Trophoblast cell (in vitro differentiated cells and primary cell): Measurements from ENCODE around the gene RNF126.

Source experiments
- DNase-seq, 2 donors: peaks; one replicate each; pipeline ENCODE4 v3.0.0-alpha.2; 2016
- H2AFZ ChIP-seq: 2 replicates; pipeline ENCODE4 v1.6.1; 2013; ENCODE audit warnings: low read length, moderate library complexity, mild to moderate bottlenecking; ENCODE audit not compliant: insufficient read depth, poor library complexity
- H2AK5ac ChIP-seq: 2 replicates; pipeline ENCODE4 v1.6.1; 2013; ENCODE audit warnings: mild to moderate bottlenecking, low read length
- H2BK120ac ChIP-seq: 2 replicates; pipeline ENCODE4 v1.6.1; 2013; ENCODE audit warnings: low read length, mild to moderate bottlenecking, moderate library complexity; ENCODE audit not compliant: insufficient read depth, poor library complexity
- H2BK12ac ChIP-seq: 2 replicates; pipeline ENCODE4 v1.6.1; 2013; ENCODE audit warnings: mild to moderate bottlenecking, low read length, moderate library complexity
- H2BK5ac ChIP-seq: 2 replicates; pipeline ENCODE4 v1.6.1; 2013; ENCODE audit warnings: low read length, low read depth, moderate library complexity, mild to moderate bottlenecking; ENCODE audit not compliant: poor library complexity
- H3K14ac ChIP-seq: 2 replicates; pipeline ENCODE4 v1.6.1; 2013; ENCODE audit warnings: mild to moderate bottlenecking, low read length
- H3K18ac ChIP-seq: 2 replicates; pipeline ENCODE4 v1.6.1; 2013; ENCODE audit warnings: mild to moderate bottlenecking, low read length
- H3K23ac ChIP-seq: 2 replicates; pipeline ENCODE4 v1.6.1; 2013; ENCODE audit warnings: low read length
- H3K27ac ChIP-seq: 2 replicates; pipeline ENCODE4 v1.5.1; 2013; ENCODE audit warnings: low read depth, mild to moderate bottlenecking, inconsistent platforms, low read length, moderate library complexity
- H3K27me3 ChIP-seq: 2 replicates; pipeline ENCODE4 v1.6.1; 2013; ENCODE audit warnings: inconsistent platforms, mild to moderate bottlenecking, low read length, moderate library complexity; ENCODE audit not compliant: insufficient read depth
- H3K36me3 ChIP-seq, 2 experiments: 1 replicate in 1 of 2; 2 replicates in 1 of 2; pipeline ENCODE4 v1.6.1; 2013; ENCODE audit warnings: low read length in 2 of 2, mild to moderate bottlenecking in 2 of 2, moderate library complexity in 1 of 2; ENCODE audit not compliant: insufficient read depth in 2 of 2, control insufficient read depth in 1 of 2
- H3K4ac ChIP-seq: 2 replicates; pipeline ENCODE4 v1.6.1; 2013; ENCODE audit warnings: low read depth, mild to moderate bottlenecking, low read length, moderate library complexity
- H3K4me1 ChIP-seq, 2 experiments: 1 replicate in 1 of 2; 2 replicates in 1 of 2; pipeline ENCODE4 v1.6.1; 2013; ENCODE audit warnings: low read length in 2 of 2, mild to moderate bottlenecking in 2 of 2, moderate library complexity in 1 of 2; ENCODE audit not compliant: insufficient read depth in 2 of 2, control insufficient read depth in 1 of 2
- H3K4me2 ChIP-seq: 2 replicates; pipeline ENCODE4 v1.6.1; 2013; ENCODE audit warnings: inconsistent platforms, mild to moderate bottlenecking, low read length, moderate library complexity
- H3K4me3 ChIP-seq: 2 replicates; pipeline ENCODE4 v1.5.1; 2013; ENCODE audit warnings: mild to moderate bottlenecking, low read depth, low read length, inconsistent platforms
- H3K79me1 ChIP-seq: one replicate; pipeline ENCODE4 v1.6.1; 2013; ENCODE audit warnings: low read length
- H3K79me2 ChIP-seq: 2 replicates; pipeline ENCODE4 v1.6.1; 2013; ENCODE audit warnings: low read length, mild to moderate bottlenecking; ENCODE audit not compliant: control insufficient read depth, insufficient read depth, poor library complexity
- H3K9ac ChIP-seq: 2 replicates; pipeline ENCODE4 v1.6.1; 2013; ENCODE audit warnings: mild to moderate bottlenecking, low read length
- H3K9me3 ChIP-seq: 2 replicates; pipeline ENCODE4 v1.6.1; 2013; ENCODE audit warnings: low read depth, mild to moderate bottlenecking, control low read depth, inconsistent platforms, low read length; ENCODE audit not compliant: insufficient read depth
- H4K12ac ChIP-seq: 2 replicates; pipeline ENCODE4 v1.6.1; 2013; ENCODE audit warnings: low read depth, mild to moderate bottlenecking, low read length, moderate library complexity
- H4K8ac ChIP-seq: 2 replicates; pipeline ENCODE4 v1.6.1; 2013; ENCODE audit warnings: low read depth, mild to moderate bottlenecking, low read length, moderate library complexity
- H4K91ac ChIP-seq: one replicate; pipeline ENCODE4 v1.6.1; 2013; ENCODE audit warnings: low read depth, mild to moderate bottlenecking, low read length, moderate library complexity
- WGBS: extraction: QIAGEN DNeasy Blood & Tissue Kit; methylation state at CpG from one replicate; pipeline ENCODE4 v1.1.7; 2013; ENCODE audit warnings: missing lambda C conversion rate; ENCODE audit not compliant: insufficient read length, insufficient coverage; ENCODE audit errors: extremely low coverage; 5-methylcytosine and 5-hydroxymethylcytosine counted together

RNF126 gene

DNA sequence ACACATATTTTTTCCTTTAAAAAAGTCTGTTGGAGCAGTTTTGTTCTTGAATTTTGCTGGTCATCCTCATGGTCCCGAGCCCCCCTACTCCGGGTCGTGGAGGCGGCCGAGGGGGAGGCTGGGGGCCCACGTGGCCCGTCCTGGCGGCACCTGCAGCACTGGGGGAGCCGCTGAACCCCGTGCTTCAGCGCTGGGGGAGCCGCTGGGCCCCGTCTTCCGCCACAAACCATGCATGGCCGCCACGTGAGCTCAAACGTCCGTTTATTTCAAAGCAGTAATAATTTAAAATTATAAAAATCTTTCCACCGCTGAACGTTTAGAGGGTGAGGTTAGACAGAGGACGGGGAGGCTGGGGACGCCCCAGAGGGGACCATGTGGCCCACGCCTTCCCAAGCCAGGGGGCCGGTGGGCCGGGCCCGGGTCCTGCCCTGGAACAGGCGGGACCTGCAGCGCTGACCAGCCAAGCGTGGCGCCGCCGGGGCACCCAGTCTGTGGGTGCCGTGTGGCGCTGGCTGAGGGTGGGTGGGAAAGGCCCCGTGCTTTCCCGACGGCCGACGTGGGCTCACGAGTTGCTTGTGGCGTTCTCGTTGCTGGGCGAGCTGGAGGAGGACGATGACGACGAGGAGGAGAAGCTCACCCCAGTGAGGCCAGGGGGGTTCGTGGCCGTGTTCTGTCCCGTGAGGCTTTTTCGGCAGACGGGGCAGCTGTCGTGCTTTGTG, 15.3 kb downstream of the RNF126 start:
- Histone ChIP-seq H3K27me3 (no peaks in the 10 kb centered on the region), H3K9me3 (peaks cover 4% of the 10 kb centered on the region), H3K4me2 (no peak overlapping the region), H2BK120ac (no peak overlapping the region), H4K91ac (no peak overlapping the region), H2BK12ac (no peak overlapping the region), H3K4me1 (no peaks in the 10 kb centered on the region), H3K79me1 (no peaks in the 10 kb centered on the region), H3K23ac (no peak overlapping the region), H4K8ac (no peak overlapping the region), H3K4me3 (no peak overlapping the region), H4K12ac (no peak overlapping the region), H3K9ac (no peak overlapping the region), H3K18ac (no peak overlapping the region), H3K27ac (no peak overlapping the region), H2AFZ (no peak overlapping the region), H3K4ac (no peak overlapping the region), H3K79me2 (peaks cover 1% of the 10 kb centered on the region), H2AK5ac (no peak overlapping the region), H2BK5ac (no peak overlapping the region), H3K36me3 (peaks cover 74 to 81% of the 10 kb centered on the region in 2 experiments), H3K14ac (no peak overlapping the region)
- no peak for DNase-seq
- WGBS = no CpG with 5 or more reads among the region's 52 CpGs

DNA sequence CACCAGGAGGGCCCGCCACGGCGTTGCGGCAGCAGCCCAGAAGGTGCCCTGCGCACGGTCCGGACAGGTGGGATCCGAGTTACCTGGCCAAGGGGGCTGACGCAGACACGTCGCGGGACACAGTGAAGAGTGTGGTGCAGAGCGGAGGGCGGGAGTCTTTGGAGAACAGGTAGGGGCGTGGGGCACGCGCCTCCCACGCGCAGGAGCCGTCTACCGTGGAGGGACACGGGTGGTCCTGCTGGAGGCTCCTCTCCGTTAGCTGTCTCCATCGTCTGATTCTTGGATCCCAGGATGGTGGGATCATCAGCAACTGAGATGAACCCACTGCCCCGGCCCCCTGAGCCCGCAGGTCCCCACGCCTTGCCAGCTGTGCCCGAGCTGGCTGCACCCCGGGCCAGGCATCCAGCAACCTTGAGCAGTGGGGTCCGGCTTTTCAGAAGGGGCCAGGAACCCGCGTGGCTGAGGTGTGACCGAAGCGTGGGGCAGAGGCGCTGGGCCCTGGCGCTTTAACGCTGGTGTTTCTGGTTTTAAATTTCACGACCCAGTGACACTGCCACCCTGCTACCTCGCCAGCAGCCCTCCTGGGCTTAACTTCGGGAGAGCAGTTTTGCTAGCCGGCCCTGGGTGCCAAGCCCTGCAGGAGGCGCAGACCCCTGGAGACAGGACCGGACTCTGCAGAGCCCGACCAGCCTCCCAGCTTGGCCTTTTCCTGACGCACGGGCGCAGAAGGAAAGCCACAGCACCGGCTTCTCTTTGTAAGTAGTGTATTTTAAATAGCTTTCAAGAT, 16.0 kb downstream of the RNF126 start:
- Histone ChIP-seq H3K4me1 (no peaks in the 10 kb centered on the region), H2AFZ (no peak overlapping the region), H3K79me1 (no peaks in the 10 kb centered on the region), H4K12ac (no peak overlapping the region), H2BK120ac (no peak overlapping the region), H3K4me3 (no peak overlapping the region), H3K23ac (no peak overlapping the region), H2BK5ac (no peak overlapping the region), H3K27ac (no peak overlapping the region), H4K91ac (no peak overlapping the region), H3K27me3 (no peaks in the 10 kb centered on the region), H3K36me3 (peaks cover 66 to 75% of the 10 kb centered on the region in 2 experiments), H3K9me3 (peaks cover 4% of the 10 kb centered on the region), H3K9ac (no peak overlapping the region), H3K18ac (no peak overlapping the region), H4K8ac (no peak overlapping the region), H3K4ac (no peak overlapping the region), H2AK5ac (no peak overlapping the region), H2BK12ac (no peak overlapping the region), H3K4me2 (no peak overlapping the region), H3K79me2 (no peaks in the 10 kb centered on the region), H3K14ac (no peak overlapping the region)
- no CpG with 5 or more reads among the region's 48 CpGs for WGBS
- DNase-seq = no peak

DNA sequence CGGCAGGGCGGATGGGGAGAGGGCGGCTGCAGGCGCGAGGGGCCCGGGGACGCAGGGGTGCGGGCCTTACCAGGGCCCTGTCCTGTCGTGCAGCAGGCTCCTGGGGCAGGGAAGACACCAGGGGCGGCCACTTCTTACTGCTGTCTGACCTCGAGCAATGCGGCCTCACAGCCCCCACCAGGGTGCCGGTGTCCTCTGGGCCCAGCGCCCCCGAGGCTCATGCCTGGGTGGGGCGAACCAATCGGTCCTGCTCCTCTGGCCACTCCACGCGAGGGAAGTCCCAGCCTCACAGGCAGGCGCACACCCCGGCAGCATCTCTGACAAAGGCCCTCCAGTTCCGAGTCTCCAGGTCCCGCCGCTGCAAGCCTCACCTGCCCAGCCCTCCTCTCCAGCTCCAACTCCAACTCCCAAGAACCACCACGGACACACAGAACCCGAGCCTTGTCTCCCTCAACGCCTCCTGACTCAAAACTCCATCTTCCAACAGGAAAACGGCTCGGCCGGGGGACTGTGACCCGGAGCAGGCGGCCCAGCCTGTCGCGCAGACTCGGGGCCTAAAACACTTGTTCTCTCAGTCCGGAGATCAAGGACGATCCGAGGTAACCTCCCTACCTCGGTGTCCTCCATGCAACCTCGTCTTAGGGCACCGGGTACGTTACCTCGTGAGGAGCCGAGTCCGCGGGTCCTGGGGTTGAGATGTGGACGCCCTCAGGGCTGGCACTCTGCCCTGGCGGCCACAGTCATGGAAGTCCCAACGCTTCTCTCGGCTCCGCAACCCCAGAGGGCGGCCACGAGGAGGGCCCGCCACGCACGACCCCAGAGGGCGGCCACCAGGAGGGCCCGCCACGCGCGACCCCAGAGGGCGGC, 16.9 kb downstream of the RNF126 start:
- Histone ChIP-seq H3K79me1 (no peaks in the 10 kb centered on the region), H3K79me2 (no peaks in the 10 kb centered on the region), H3K4ac (no peak overlapping the region), H2AFZ (no peak overlapping the region), H3K4me3 (no peak overlapping the region), H4K12ac (no peak overlapping the region), H2AK5ac (no peak overlapping the region), H4K91ac (no peak overlapping the region), H2BK120ac (no peak overlapping the region), H3K23ac (no peak overlapping the region), H3K36me3 (peaks cover 58 to 67% of the 10 kb centered on the region in 2 experiments), H3K14ac (no peak overlapping the region), H3K9ac (no peak overlapping the region), H3K27me3 (no peaks in the 10 kb centered on the region), H2BK5ac (no peak overlapping the region), H3K4me1 (no peaks in the 10 kb centered on the region), H3K18ac (no peak overlapping the region), H4K8ac (no peak overlapping the region), H3K9me3 (peaks cover 4% of the 10 kb centered on the region), H3K4me2 (no peak overlapping the region), H3K27ac (no peak overlapping the region), H2BK12ac (no peak overlapping the region)
- no peak for DNase-seq
- WGBS = no CpG with 5 or more reads among the region's 62 CpGs

DNA sequence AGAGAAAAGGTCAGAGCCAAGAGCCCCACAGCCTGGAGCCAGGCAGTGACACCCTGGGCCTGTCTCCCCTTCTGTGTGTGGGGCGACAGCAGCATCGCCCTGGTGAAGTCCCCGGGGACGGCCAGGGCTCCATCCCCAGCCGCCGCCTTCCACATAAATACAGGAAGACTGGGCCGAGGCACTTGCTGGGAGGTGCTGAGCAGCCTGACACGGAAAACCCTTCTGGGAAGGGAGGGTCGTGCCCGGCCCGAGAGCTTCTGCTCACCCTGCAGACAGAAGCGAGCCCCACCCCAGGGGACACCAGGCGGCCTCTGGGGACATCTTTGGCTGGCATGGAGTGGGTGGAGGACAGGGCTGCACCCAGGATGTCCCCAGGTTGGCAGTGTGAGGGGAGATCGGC, 18.2 kb downstream of the RNF126 start:
- H2BK12ac ChIP-seq = no peak overlapping the region
- H2AK5ac ChIP-seq = no peak overlapping the region
- no peak overlapping the region for H3K9ac ChIP-seq
- H4K91ac ChIP-seq = no peak overlapping the region
- H3K4ac ChIP-seq = no peak overlapping the region
- no peak overlapping the region for H2BK5ac ChIP-seq
- peak overlapping the region; percentile 39 for H3K4me3 ChIP-seq
- no peak overlapping the region for H3K4me2 ChIP-seq
- peaks cover 51 to 59% of the 10 kb centered on the region in 2 experiments for H3K36me3 ChIP-seq
- no peak overlapping the region for H3K23ac ChIP-seq
- no peaks in the 10 kb centered on the region for H3K79me1 ChIP-seq
- H2BK120ac ChIP-seq = no peak overlapping the region
- H3K79me2 ChIP-seq = no peaks in the 10 kb centered on the region
- no peak overlapping the region for H4K12ac ChIP-seq
- no peak overlapping the region for H3K14ac ChIP-seq
- peaks cover 0 to 2% of the 10 kb centered on the region in 2 experiments for H3K4me1 ChIP-seq
- H2AFZ ChIP-seq = no peak overlapping the region
- no peak overlapping the region for H3K18ac ChIP-seq
- DNase-seq = no peak
- no peaks in the 10 kb centered on the region for H3K27me3 ChIP-seq
- H3K27ac ChIP-seq = no peak overlapping the region
- H4K8ac ChIP-seq = no peak overlapping the region
- peaks cover 4% of the 10 kb centered on the region for H3K9me3 ChIP-seq
- no CpG with 5 or more reads among the region's 14 CpGs for WGBS
